ENCODE measurements around the gene STK26.

DNA sequence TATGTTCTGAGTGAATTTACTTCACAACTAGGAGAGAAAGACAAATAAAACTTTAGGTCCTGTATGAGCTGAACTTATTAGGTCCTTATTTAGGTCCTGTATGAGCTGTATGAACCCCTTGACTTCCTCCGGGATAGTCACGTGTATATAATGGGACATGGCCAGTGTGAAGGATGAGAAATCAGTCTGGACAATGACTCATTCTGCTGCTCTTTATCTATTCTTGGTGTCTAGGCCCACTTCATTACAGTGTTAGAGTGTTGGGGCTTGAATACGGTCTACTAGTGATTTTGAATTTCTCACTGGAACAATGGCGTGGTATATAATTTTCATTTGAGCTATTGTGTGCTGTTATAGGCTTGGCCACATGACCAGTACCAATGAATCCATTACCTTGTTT is 21.9 kb downstream of the STK26 start:
- TF ChIP-seq CTCF (IDR thresholded peaks at IDR 0.05; ENCODE audit: low read depth, low read length, poor library complexity, severe bottlenecking) (no peak), EZH2phosphoT487 (IDR thresholded peaks at IDR 0.05; ENCODE audit: borderline replicate concordance, low read length) (no peak)
